Measurements from ENCODE around the gene SULT4A1. TPM values are rescaled to one million over a fixed set of nuclear protein-coding genes. Genes with fewer than 3 reads are reported as not detected.

SULT4A1 gene
- total and polyA plus RNA-seq, 10 of the 15 experiments (the other 5 are each of a cell fraction or from before 2014, with no cell fraction given): not detected

GRCh38 chr22:43835736-43836135 is 26.6 kb downstream of the SULT4A1 start (continued):
- TF ChIP-seq ZBTB11 (CRISPR knock-in tag; IDR thresholded peaks at IDR 0.05) (no peak), BRCA1 (IDR thresholded peaks at IDR 0.05; ENCODE audit: low read depth, low read length) (no peak), CREM (IDR thresholded peaks at IDR 0.05; ENCODE audit: low read depth) (no peak), CTCF (IDR thresholded peaks at IDR 0.05 in 2 of 3, conservative IDR thresholded peaks at IDR 0.05 in 1 of 3; ENCODE audit: control insufficient read depth in 2 of 3, extremely low read depth in 1 of 3, insufficient read depth in 1 of 3, low read depth in 3 of 3, low read length in 3 of 3) (no peak), STAT1 (conservative IDR thresholded peaks at IDR 0.05) (no peak)

GRCh38 chr22:43835166-43835565 is 27.1 kb downstream of the SULT4A1 start:
- Histone ChIP-seq H3K79me2 (ENCODE audit: control insufficient read depth, insufficient read depth, low read length) (no peaks in the 10 kb centered on the region), H3K27ac (ENCODE audit: control insufficient read depth, insufficient read depth) (no peak overlapping the region), H3K27me3 (replicated peaks in 1 of 2; ENCODE audit: control insufficient read depth in 2 of 2, insufficient read depth in 2 of 2, low read length in 1 of 2) (no peaks in the 10 kb centered on the region; a peak in 1 of 4 replicates), H3K4me3 (no peak overlapping the region), H3K9me3 (replicated peaks; ENCODE audit: control insufficient read depth, insufficient read depth, low read length) (no peaks in the 10 kb centered on the region), H3K4me2 (ENCODE audit: control insufficient read depth, insufficient read depth) (no peak overlapping the region), H2AFZ (ENCODE audit: control insufficient read depth, low read depth, low read length) (no peak overlapping the region), H3K9ac (ENCODE audit: control insufficient read depth, insufficient read depth, low read length) (no peak overlapping the region), H4K20me1 (ENCODE audit: control insufficient read depth, insufficient read depth) (no peaks in the 10 kb centered on the region), H3K4me1 (ENCODE audit: control insufficient read depth, insufficient read depth, low read length) (no peaks in the 10 kb centered on the region), H3K36me3 (ENCODE audit: control insufficient read depth in 2 of 2, insufficient read depth in 2 of 2, low read length in 1 of 2) (no peaks in the 10 kb centered on the region)
- in situ Hi-C loops (cut with MboI): no loop called here
- WGBS (ENCODE audit: insufficient coverage, insufficient replicate concordance, low lambda C conversion rate, missing lambda C conversion rate): 35% methylated on average over 12 of the region's 12 CpGs
- FAIRE-seq (no peak), DNase-seq (ENCODE audit: low read depth, low spot score) (no peak), ATAC-seq (no peak)
- ChIA-PET SMC1A (ENCODE audit: uncharacterized antibody, unreplicated experiment) (no interaction called here), RAD21 (ENCODE audit: unreplicated experiment) (no interaction called here), POLR2A (no interaction called here), CTCF (interaction anchor here (1.1 kb wide), 1 partner anchor 17 kb away, joined by 3 read pairs; no protein-coding TSS in a partner anchor)
- BruUV-seq (replicated peaks): no TSS peak
- intact Hi-C loops (cut with micrococcal nuclease; ENCODE audit: unreplicated experiment): no loop called here
- TF ChIP-seq TARDBP (IDR thresholded peaks at IDR 0.05; ENCODE audit: borderline replicate concordance) (no peak), TBL1XR1 (IDR thresholded peaks at IDR 0.05; ENCODE audit: low read depth, low read length) (no peak), MLLT1 (IDR thresholded peaks at IDR 0.05) (no peak)

All from GM12878 (cell line).